GM12864 (cell line): Measurements from ENCODE around the gene TLE2.

Source experiments
- DNase-seq: peaks from one replicate; pipeline ENCODE4 v3.0.0-alpha.2; 2011; ENCODE audit warnings: low read depth
- H3K4me3 ChIP-seq: 2 replicates; pipeline ENCODE4 v1.5.1; 2011; ENCODE audit warnings: mild to moderate bottlenecking, low read depth, low read length, control low read depth
- CTCF ChIP-seq: IDR thresholded peaks from 2 replicates; pipeline ENCODE4 v1.5.1; 2011; ENCODE audit warnings: low read depth, mild to moderate bottlenecking, moderate library complexity, low read length, control low read depth, inconsistent platforms; ENCODE audit errors: missing control alignments

TLE2 gene

DNA sequence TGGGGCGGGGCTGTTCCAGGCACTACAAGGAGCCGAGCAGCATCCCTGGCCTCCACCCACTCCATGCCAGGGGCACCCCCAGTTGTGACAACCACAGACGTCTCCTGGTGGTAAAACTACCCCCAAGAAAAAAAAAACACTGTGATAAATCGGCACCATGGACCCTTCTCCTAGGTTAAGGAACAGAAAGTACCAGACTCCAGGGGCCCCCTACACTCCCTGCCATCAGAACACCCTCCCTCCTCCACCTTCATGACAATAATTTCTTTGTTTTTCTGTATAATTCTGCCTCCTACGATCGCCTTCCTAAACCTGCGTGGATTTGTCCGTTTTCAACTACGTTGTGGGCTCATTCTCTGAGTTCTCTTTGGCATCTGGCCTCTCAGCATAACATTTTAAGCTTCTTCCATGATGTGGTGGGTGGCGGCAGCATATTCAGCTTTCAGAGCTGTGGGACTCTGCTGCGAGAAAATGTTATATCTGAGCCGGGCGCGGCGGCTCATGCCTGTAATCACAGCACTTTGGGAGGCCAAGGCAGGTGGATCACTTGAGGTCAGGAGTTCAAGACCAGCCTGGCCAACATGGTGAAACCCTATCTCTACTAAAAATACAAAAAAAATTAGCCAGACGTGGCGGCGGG, 8.6 kb downstream of the TLE2 start:
- H3K4me3 ChIP-seq: no peak overlapping the region
- no peak for TF ChIP-seq CTCF
- no peak for DNase-seq

- TF ChIP-seq CTCF: no peak
- no peak for DNase-seq
- no peak overlapping the region for H3K4me3 ChIP-seq
Measured at GRCh38 chr19:3019211-3019854, 9.7 kb downstream of the TLE2 start.

DNA sequence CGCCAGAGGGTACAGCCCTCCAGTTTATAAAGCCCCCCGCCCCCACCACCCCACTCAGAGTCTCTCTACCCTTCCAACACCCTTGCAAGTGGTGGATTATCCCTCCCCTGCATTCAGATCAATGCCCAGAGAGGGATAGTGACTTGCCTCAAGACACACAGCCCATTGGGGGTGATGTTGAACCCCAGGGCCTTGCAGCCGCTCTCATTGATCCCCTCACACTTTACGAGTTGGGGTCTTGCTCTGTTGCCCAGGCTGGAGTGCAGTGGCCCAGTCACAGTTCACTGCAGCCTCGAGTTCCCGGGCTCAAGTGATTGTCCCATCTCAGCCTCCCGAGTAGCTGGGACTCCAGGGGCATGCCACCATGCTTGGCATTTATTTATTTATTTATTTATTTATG, 11.2 kb downstream of the TLE2 start:
- DNase-seq: no peak
- TF ChIP-seq CTCF: no peak
- no peak overlapping the region for H3K4me3 ChIP-seq

DNA sequence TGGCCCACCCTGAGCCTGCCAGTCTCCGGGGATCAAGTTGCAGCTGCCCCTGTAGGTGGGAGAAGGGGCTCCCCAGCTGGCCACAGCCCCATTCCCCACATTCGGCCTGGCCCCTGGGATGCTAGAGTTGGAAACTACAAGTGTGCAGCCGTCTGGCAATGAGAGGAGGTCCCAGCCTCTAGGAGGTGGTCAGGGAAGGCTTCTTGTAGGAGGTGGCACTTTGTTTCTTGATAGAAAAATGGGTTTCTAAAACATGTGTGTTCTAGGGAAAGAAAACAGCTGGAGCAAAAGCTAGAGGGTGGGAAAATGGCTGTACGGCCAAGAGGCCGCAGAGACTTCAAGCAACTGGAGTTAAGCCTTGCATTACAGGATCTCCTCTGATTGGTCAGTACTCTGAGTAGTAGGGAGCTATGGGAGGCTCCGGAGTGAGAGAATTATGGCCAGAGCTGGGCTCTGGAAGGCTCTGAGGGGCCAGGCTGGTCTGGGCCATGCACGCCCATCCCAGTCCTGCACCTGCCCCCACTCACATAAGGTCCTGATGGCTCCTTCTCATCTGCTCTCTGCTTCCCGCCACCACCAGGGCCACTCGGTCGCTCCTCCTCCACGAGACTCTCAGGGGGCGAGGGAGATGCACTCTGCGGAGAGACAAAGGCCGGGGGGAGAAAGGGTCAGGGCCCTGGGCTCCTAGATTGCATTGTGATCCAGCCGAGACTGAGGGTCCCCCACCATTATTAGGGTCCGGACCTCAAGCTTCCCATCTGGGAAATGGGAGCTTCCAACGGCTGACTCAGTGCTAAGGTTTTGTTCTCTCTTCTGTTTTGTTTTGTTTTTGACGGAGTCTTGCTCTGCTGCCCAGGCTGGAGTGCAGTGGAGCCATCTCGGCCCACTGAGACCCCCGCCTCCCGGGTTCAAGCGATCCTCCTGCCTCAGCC, 13.7 kb downstream of the TLE2 start:
- no peak for TF ChIP-seq CTCF
- H3K4me3 ChIP-seq: no peak overlapping the region
- DNase-seq: no peak

DNA sequence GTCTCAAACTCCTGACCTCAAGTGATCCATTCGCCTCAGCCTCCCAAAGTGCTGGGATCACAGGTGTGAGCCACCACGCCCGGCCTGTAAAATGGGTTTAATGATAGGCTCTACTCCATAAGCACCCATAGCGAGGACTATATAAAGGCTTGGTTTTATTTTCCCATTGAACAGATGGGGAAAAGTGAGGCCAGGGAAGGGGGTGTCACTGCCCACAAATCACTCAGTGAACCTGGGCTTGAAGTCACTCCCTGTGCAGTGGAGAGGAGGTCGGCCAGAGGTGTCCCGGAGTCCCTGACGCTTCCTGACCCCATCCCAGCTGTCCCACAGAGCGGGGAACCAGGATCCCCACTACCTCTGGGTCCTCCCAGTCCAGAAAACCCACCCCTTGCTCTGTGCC, 14.9 kb downstream of the TLE2 start:
- TF ChIP-seq CTCF: no peak
- DNase-seq: no peak
- H3K4me3 ChIP-seq: no peak overlapping the region

GRCh38 chr19:3013263-3013725, 15.8 kb downstream of the TLE2 start:
- TF ChIP-seq CTCF: no peak
- H3K4me3 ChIP-seq: no peak overlapping the region
- DNase-seq: no peak
